Thyroid gland (tissue), 4 donors: ENCODE results near the gene TMEM127. TPM values are rescaled to one million over a fixed set of nuclear protein-coding genes. Genes with fewer than 3 reads are reported as not detected.

ENCODE experiments used
- DNase-seq, 2 donors: peaks; one replicate each; pipeline ENCODE4 v3.0.0-alpha.2; 2019
- H3K27ac ChIP-seq, 3 donors: fragments of 200-600 bp; sonication (generic); 1 replicate in 2 of 3; 2 replicates in 1 of 3; pipeline ENCODE4 v1.5.1; 2016 to 2019; ENCODE audit warnings: mild to moderate bottlenecking in 1 of 3, moderate library complexity in 1 of 3
- H3K27me3 ChIP-seq: fragments of 200-600 bp; sonication (generic); one replicate; pipeline ENCODE4 v1.5.1; 2019
- H3K36me3 ChIP-seq, 2 donors: fragments of 200-600 bp; sonication (generic); one replicate each; pipeline ENCODE4 v1.5.1; 2016 to 2019
- H3K4me1 ChIP-seq, 2 donors: fragments of 200-600 bp; sonication (generic); one replicate each; pipeline ENCODE4 v1.5.1; 2017 to 2019
- H3K4me3 ChIP-seq, 3 donors: fragments of 200-600 bp; sonication (generic); replicated peaks in 1 of 3; 1 replicate in 2 of 3; 2 replicates in 1 of 3; pipeline ENCODE4 v1.5.1; 2016; ENCODE audit warnings: mild to moderate bottlenecking in 1 of 3
- H3K9me3 ChIP-seq: fragments of 200-600 bp; sonication (generic); one replicate; pipeline ENCODE4 v1.5.1; 2017
- POLR2A ChIP-seq, 2 donors: fragments of 450-650 bp; IDR thresholded peaks; one replicate each; pipeline ENCODE4 v1.6.1; 2017; ENCODE audit warnings: antibody characterized with exemption in 2 of 2, mild to moderate bottlenecking in 2 of 2, moderate library complexity in 1 of 2
- WGBS, 2 donors: methylation state at CpG; one replicate each; pipeline ENCODE4 v1.1.5; 2017; 5-methylcytosine and 5-hydroxymethylcytosine counted together
- intact Hi-C: fragments of 100-400 bp; cut with DNase I; formaldehyde crosslinking; loops from one replicate; pipeline ENCODE4 v1.15.1; 2023
- total RNA-seq, 4 donors: library from RNA; depleted of rRNA; stranded (reverse); fragments of >200 nt; gene quantifications; one replicate each; pipeline ENCODE4 v1.2.3, GENCODE V29; 2016
- TF ChIP-seq, protein P1 (sequence below), 6 experiments: fragments of 200-600 bp in 3 of 6; fragments of 450-650 bp in 3 of 6; sonication (generic) in 3 of 6; IDR thresholded peaks; one replicate each; pipeline ENCODE4 v1.5.1; 2016 to 2019; ENCODE audit warnings: antibody characterized with exemption in 6 of 6, mild to moderate bottlenecking in 2 of 6, inconsistent platforms in 1 of 6, moderate library complexity in 1 of 6

TMEM127 gene
- total RNA-seq, 4 donors from 2014 or later = 45.7 to 53.6 (median 48.7) TPM

DNA sequence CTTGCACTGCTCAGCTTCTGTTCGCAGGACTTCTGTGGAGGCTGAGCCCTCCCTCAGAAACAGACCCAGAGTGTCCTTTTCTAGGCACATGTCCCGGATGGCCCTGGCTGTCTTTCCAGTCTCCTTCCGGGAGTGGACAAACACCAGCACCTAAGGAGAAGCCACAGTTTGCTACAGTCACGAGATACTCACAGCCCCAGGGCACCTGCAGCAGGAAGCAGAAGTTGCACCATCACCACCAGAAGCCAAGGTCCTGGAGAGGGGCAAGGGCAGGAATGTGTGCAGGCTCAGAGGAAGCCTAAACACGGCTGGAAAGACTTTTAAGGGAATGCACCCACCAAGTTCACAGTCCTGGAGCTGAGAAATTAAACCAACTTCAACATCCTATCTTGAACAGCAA lies 26.0 kb upstream of the TMEM127 start:
- Histone ChIP-seq H3K4me3 (no peak overlapping the region), H3K9me3 (no peaks in the 10 kb centered on the region), H3K36me3 (peaks cover 90 to 100% of the 10 kb centered on the region in 2 donors), H3K27me3 (no peaks in the 10 kb centered on the region), H3K27ac (no peak overlapping the region), H3K4me1 (no peaks in the 10 kb centered on the region)
- no peak for TF ChIP-seq POLR2A (IDR thresholded peaks at IDR 0.05)
- TF ChIP-seq, protein P1, sequence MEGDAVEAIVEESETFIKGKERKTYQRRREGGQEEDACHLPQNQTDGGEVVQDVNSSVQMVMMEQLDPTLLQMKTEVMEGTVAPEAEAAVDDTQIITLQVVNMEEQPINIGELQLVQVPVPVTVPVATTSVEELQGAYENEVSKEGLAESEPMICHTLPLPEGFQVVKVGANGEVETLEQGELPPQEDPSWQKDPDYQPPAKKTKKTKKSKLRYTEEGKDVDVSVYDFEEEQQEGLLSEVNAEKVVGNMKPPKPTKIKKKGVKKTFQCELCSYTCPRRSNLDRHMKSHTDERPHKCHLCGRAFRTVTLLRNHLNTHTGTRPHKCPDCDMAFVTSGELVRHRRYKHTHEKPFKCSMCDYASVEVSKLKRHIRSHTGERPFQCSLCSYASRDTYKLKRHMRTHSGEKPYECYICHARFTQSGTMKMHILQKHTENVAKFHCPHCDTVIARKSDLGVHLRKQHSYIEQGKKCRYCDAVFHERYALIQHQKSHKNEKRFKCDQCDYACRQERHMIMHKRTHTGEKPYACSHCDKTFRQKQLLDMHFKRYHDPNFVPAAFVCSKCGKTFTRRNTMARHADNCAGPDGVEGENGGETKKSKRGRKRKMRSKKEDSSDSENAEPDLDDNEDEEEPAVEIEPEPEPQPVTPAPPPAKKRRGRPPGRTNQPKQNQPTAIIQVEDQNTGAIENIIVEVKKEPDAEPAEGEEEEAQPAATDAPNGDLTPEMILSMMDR (IDR thresholded peaks at IDR 0.05) = no peak
- no peak for DNase-seq
- intact Hi-C loops = no loop called here
- 91 to 93% methylated on average over 5 of the region's 5 CpGs for WGBS, 2 donors

DNA sequence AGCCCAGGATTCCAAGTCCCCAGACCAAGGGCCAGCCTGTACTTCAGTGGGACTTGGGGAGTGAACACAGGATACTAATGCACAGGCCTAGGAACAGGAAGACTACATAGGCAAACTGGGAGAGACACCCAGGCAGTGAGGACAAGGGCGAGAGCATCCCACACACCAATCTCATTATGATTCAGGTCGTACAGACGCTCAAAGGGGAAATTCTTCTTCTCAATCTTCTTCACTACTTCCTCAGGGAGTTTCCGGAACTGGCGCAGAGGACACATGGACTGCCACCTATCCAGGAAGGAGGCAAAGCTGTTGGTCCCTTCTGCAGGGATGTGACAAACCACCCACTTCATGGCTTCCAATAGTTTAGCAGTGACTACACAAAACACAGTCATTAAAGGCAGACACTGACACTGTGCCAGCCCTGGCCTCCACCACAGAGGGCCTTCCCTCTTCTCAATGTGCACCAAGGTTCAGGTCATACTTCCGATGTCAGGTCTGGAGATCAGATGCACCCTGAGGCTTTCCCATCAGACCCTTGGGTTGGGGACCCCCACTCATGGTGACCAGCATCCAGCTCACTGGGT lies 21.6 kb upstream of the TMEM127 start:
- H3K4me1 ChIP-seq = no peaks in the 10 kb centered on the region
- no peak overlapping the region for H3K4me3 ChIP-seq
- no peaks in the 10 kb centered on the region for H3K27me3 ChIP-seq
- H3K36me3 ChIP-seq = peaks cover 100% of the 10 kb centered on the region in 2 donors
- intact Hi-C loops = no loop called here
- H3K9me3 ChIP-seq = no peaks in the 10 kb centered on the region
- DNase-seq = no peak
- H3K27ac ChIP-seq = no peak overlapping the region
- WGBS, 2 donors = 94% methylated on average over 6 of the region's 6 CpGs
- TF ChIP-seq, protein P1 (IDR thresholded peaks at IDR 0.05) = no peak
- no peak for TF ChIP-seq POLR2A (IDR thresholded peaks at IDR 0.05)

DNA sequence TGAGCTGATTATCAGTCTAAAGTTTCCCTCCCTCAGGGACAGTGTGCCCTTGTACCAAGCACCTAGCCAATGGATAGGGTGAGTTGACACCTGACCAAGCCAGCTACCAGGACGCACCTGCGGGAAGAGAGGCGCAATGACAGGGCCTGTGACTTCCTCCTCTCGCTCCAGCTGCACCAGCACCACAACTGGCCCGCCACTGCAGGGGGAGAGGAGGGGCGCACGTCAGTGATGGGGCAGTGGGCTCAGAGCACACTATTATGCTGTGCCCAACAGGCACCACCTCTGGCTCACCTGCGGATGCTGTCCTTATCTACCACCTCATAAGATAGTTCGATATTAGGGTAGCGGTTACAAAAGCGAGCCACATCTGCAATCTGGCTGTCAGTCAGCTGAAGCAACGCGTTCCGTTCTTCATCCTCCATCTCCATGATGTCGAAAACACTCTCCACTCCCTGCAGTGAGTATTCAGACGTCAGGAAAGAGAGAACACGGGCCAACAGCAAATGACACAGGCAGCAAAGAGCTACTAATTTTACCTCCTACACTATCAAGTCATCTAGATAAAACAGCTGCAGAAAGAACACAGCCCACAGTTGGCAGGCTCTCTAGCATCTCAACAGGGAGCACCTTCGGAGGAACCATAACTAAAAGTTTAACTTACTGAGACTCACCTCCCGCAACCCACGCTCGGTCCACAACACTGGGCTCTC lies 11.1 kb upstream of the TMEM127 start:
- H3K27me3 ChIP-seq = no peaks in the 10 kb centered on the region
- peaks cover 71 to 98% of the 10 kb centered on the region in 2 donors for H3K36me3 ChIP-seq
- no peak for TF ChIP-seq POLR2A (IDR thresholded peaks at IDR 0.05)
- TF ChIP-seq, protein P1 (IDR thresholded peaks at IDR 0.05) = no peak
- H3K27ac ChIP-seq = no peak overlapping the region
- H3K4me3 ChIP-seq = no peak overlapping the region
- no peaks in the 10 kb centered on the region for H3K9me3 ChIP-seq
- no peak for DNase-seq
- 94 to 95% methylated on average over 19 to 21 of the region's 21 CpGs for WGBS, 2 donors
- no peaks in the 10 kb centered on the region for H3K4me1 ChIP-seq
- intact Hi-C loops = no loop called here

DNA sequence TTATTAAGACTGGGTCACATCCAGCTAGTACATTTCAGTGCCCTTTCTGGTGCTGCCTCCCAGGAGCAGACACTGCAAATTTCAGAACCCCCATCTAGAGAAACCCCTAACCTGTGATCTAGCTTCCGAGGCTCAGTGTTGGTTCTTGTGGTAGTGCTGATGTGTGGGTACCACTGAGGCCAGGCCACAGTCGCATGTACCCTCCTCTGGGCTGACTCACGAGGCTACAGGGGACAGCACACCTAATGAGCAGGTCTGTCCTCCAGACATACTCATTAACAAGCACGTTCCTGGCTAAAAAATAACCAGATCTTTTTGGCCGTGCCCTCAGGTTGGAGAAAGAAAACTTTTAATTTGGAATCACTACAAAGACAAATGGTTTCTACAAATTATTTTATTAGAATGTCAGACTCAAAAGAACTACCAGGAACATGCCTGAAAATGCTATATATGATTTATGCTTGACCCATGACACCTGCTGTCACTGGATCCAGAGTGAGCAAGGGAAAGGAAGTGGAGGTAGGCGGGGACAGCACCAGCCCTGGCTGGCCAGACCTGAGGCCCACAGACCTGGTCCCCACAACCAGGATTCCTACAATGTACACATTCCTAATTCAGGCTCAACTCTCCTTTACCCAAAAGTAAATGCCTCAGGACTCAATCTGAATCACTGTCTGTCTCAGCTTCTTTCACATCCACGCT lies 8.7 kb upstream of the TMEM127 start:
- no peak overlapping the region for H3K4me3 ChIP-seq
- WGBS, 2 donors = 88 to 91% methylated on average over 7 of the region's 7 CpGs
- TF ChIP-seq, protein P1 (IDR thresholded peaks at IDR 0.05) = no peak
- TF ChIP-seq POLR2A (IDR thresholded peaks at IDR 0.05) = no peak
- H3K27ac ChIP-seq = no peak overlapping the region
- H3K4me1 ChIP-seq = no peaks in the 10 kb centered on the region
- intact Hi-C loops = no loop called here
- no peaks in the 10 kb centered on the region for H3K27me3 ChIP-seq
- no peaks in the 10 kb centered on the region for H3K9me3 ChIP-seq
- peaks cover 54 to 85% of the 10 kb centered on the region in 2 donors for H3K36me3 ChIP-seq
- no peak for DNase-seq

DNA sequence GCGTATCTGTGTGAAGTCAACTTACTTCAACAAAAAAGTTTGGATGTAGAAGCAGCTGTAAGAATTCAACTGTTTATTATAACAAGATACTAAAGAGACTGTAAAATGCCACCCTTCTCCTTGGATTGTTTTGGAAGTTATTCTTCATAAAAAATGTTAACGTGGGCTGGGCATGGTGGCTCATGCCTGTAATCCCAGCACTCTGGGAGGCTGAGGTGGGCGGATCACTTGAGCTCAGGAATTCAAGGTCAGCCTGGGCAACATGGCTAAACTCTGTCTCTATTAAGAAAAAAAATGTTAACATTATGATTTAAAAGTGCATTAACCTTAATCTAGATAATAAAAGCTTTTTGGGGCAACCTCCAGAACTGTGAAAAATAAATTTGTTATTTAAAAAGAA lies 8.0 kb upstream of the TMEM127 start:
- TF ChIP-seq, protein P1 (IDR thresholded peaks at IDR 0.05) = no peak
- no peak for TF ChIP-seq POLR2A (IDR thresholded peaks at IDR 0.05)
- intact Hi-C loops = no loop called here
- WGBS, 2 donors = 86 to 87% methylated on average over 3 of the region's 3 CpGs
- H3K36me3 ChIP-seq = peaks cover 47 to 78% of the 10 kb centered on the region in 2 donors
- H3K9me3 ChIP-seq = no peaks in the 10 kb centered on the region
- no peak overlapping the region for H3K4me3 ChIP-seq
- no peaks in the 10 kb centered on the region for H3K4me1 ChIP-seq
- no peak overlapping the region for H3K27ac ChIP-seq
- DNase-seq = no peak
- no peaks in the 10 kb centered on the region for H3K27me3 ChIP-seq
